GM18519 (cell line): ENCODE data around the gene TREH.

Source experiments
- ATAC-seq: cut with Tn5 transposase; IDR thresholded peaks from one replicate; pipeline ENCODE4 v1.9.1; 2021; ENCODE audit warnings: mild to moderate bottlenecking, moderate library complexity; ENCODE audit not compliant: unreplicated experiment, low FRiP score

The TREH gene

GRCh38 chr11:118653684-118654390 is 25.6 kb downstream of the TREH start:
- ATAC-seq: no peak

- ATAC-seq: no peak
These were observed 26.7 kb downstream of the TREH start for GRCh38 chr11:118652681-118653181.

GRCh38 chr11:118651820-118652219 is 27.6 kb downstream of the TREH start:
- no peak for ATAC-seq

DNA sequence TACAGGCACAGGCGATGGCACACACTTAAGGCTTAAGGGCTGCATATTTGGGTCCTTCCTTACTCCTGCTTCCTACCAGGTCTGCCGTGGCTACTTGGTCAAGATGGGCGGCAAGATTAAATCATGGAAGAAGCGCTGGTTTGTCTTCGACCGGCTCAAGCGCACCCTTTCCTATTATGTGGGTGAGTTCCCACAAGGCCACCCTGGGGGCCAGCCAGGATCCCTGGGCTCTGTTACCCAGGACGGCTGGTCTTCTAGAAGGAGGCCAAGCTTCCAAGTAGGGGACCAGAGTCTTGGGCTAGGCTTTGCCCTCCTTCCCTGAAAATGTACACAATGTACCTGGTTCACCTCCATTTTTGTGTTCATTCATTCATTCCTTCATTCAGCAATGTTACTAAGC is 29.1 kb downstream of the TREH start:
- no peak for ATAC-seq

DNA sequence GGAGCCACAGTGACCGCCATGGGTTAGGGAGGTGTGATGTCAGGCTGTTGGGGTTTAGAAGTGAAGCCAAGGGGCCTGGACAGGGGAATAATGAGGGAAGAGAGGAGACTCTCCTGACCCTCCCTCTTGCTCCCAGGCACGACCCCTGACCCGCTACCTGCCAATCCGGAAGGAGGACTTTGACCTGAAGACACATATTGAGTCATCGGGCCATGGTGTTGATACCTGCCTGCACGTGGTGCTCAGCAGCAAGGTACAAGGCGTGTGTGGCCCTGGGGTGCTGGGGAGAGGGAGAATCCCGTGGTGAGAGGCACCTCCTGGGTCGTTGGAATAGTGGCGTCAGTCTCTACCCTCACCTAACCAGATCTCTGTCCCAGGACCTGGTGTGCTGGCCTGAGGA is 29.5 kb downstream of the TREH start:
- ATAC-seq: no peak

- no peak for ATAC-seq
These were observed 31.2 kb downstream of the TREH start for GRCh38 chr11:118648291-118648690.

DNA sequence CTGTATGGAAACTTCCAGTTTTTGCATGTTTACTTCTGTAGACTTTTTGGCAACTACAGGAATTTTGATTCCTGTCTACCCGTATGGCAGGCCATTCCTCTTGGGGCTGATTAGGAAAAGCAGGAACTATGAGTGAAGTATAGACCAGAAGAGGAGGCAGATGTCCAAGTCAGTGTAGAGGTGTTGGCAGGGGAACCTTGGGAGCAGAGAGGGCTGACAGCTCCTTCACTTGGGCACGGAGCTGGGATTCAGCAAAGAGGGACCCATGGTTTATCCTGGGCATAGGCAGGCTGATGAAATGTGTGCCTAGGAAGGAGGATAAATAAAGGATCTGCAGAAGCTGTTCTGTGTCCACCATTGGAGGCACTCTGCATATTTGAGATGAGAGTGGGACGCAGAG is 33.1 kb downstream of the TREH start:
- ATAC-seq: no peak

GRCh38 chr11:118645066-118645715 is 34.3 kb downstream of the TREH start:
- no peak for ATAC-seq

GRCh38 chr11:118644496-118644895 is 35.0 kb downstream of the TREH start:
- ATAC-seq: no peak

DNA sequence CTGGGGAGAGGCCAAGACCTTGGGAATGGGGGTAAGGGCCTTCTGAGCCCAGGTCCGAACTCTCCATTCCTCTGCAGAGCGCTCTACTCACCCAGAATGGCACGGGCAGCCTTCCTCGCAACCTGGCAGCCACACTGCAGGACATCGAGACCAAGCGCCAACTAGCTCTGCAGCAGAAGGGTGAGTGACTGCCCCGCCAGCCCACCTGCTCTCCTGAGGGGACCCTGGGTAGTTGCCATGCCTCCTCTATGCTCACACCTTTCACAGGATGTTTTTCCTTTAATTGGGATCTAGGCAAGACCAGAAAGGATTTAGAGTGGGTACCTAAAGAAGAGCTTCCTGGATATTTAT is 35.5 kb downstream of the TREH start:
- ATAC-seq: no peak

- no peak for ATAC-seq
These were observed 36.1 kb downstream of the TREH start for GRCh38 chr11:118643142-118643994.

DNA sequence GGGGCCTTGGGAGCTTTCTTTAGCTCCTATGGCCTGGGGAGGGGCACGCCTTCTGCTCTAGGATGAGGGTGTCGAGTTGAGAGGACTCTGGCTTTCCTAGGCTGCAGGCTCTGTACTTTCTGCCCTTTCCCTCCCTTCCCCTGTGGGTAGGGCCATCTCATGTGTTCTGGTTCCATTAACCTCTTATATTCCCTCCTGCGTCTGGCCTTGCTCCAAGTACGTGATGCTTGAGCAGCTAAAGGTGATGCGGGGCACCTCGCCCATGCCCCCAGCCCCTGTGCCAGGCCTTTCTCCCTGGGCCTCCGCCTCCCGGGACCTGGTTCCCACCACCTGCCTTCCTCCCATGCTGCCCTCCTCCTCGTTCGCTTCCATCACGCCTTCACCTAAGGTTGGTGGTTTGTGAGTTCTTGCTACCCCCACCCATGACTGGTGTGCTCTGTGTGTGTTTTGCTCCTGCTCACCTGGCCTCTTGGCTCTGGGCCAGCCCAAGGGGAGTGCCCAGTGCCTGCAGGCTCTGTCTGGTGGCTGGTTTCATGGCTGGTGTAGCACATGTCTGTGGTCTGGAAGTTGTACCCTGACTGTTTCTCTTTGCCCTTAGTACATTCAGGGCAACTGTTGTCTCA is 37.9 kb downstream of the TREH start:
- ATAC-seq: no peak

DNA sequence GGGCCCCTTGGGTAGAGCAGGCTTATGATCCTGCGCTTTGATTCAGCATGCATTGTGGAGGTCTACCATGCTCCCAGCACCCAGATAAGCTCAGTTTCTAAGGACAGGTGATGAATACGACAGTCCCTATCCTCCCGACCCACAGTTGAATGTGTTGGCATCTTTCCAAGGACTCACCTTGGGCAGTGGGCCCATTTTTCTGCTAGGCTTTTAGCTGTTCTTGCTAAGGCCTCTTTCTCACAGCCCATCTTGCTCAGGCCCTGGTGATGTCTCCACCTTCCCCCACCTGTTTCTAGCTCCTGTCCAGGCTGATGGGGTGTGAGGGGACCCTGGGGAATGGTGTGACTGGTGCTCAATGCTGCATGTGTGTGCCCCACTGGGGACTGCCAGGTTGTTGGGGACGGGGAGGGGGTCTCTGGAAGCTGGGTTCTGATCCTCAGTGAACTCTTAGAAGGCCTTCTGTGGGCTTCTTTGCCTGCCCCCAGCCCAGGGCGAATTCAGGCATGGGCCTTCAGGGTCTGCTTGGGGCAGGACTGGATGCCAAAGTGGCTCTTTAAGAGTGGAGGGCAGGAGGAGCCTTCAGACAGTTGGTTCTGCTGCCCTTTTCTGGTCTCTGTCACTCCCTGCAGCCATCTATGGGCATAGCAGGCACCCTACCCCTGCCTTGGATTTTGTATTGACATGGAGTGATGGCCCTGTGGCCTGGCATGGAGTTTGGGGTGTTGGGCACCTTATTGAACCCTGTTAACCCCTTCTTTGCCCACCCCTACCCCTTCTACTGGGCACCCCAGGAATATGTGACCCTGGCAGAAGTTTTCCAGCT is 38.9 kb downstream of the TREH start:
- ATAC-seq: no peak

DNA sequence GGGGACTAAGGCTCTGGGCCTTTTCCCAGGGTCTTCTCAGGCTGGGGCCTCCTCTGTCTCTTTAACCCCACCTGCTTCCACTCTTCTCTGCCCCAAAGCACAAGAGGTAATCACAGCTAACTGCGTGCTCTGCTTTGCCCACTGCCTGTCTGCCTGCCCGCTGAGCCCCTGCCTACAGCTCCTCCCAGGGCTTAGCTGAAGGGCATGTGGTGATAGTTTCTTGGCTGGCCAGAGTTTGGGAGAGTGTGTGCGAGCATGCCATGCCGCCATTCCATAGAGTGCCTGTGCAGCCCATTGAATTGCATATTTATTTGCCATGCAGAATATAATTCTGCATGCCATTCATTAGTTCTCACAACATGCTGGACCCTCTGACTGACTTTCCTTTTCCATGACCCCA is 39.6 kb downstream of the TREH start:
- no peak for ATAC-seq

DNA sequence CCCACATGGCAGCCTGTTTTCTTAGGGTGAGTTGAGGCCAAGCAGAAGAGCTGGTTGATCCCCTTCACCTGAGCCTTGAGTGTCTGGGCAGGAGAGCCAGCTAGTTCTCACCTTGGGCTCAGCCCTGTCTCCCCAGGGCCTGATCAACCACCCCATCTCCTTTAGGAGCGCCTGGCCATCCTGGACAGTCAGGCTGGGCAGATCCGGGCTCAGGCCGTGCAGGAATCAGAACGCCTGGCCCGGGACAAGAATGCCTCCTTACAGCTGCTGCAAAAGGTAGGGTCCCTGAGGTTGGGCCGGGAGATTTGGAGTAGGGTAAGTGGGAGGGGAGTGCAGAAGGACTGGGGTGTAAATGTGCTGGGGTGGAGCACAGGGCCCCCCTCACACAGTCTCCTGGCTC is 40.7 kb downstream of the TREH start:
- no peak for ATAC-seq

- ATAC-seq: no peak
These were observed 42.7 kb downstream of the TREH start for GRCh38 chr11:118636569-118637290.

- no peak for ATAC-seq
These were observed 43.8 kb downstream of the TREH start for GRCh38 chr11:118635642-118636041.

GRCh38 chr11:118635237-118635591 is 44.2 kb downstream of the TREH start:
- ATAC-seq: no peak

GRCh38 chr11:118634431-118635236 is 44.8 kb downstream of the TREH start:
- no peak for ATAC-seq
